Neuronal stem cell (in vitro differentiated cells): ENCODE data around the gene FAM217B.
A peak's percentile ranks its signal among the peaks of the same experiment; 100 is the strongest.

Experiments
- DNase-seq: peaks from one replicate; pipeline ENCODE4 v3.0.0-alpha.2; 2013; ENCODE audit warnings: low spot score
- H2AFZ ChIP-seq: one replicate; pipeline ENCODE4 v1.6.1; 2013; ENCODE audit warnings: mild to moderate bottlenecking, low read length, inconsistent platforms
- H2AK5ac ChIP-seq: 2 replicates; pipeline ENCODE4 v1.6.1; 2013; ENCODE audit warnings: low read depth, mild to moderate bottlenecking, inconsistent platforms, low read length, moderate library complexity, mixed read lengths
- H2BK120ac ChIP-seq: 2 replicates; pipeline ENCODE4 v1.6.1; 2013; ENCODE audit warnings: low read depth, mild to moderate bottlenecking, inconsistent platforms, low read length, moderate library complexity, mixed read lengths
- H2BK12ac ChIP-seq: one replicate; pipeline ENCODE4 v1.6.1; 2013; ENCODE audit warnings: low read length, inconsistent platforms
- H2BK15ac ChIP-seq: 2 replicates; pipeline ENCODE4 v1.6.1; 2013; ENCODE audit warnings: mild to moderate bottlenecking, low read length, inconsistent platforms, mixed read lengths
- H2BK5ac ChIP-seq: one replicate; pipeline ENCODE4 v1.6.1; 2013; ENCODE audit warnings: inconsistent platforms, mild to moderate bottlenecking, low read length, moderate library complexity
- H3K14ac ChIP-seq: one replicate; pipeline ENCODE4 v1.6.1; 2013; ENCODE audit warnings: low read length, inconsistent platforms
- H3K18ac ChIP-seq: 2 replicates; pipeline ENCODE4 v1.6.1; 2013; ENCODE audit warnings: low read length, inconsistent platforms
- H3K23ac ChIP-seq: 2 replicates; pipeline ENCODE4 v1.6.1; 2013; ENCODE audit warnings: low read depth, mild to moderate bottlenecking, mixed read lengths, low read length, inconsistent platforms; ENCODE audit not compliant: poor library complexity
- H3K27ac ChIP-seq: replicated peaks from 3 replicates; pipeline ENCODE4 v1.5.1; 2013; ENCODE audit warnings: low read length, inconsistent platforms
- H3K27me3 ChIP-seq, 3 experiments: 2 replicates each; pipeline ENCODE4 v1.6.1; 2013; ENCODE audit warnings: low read length in 3 of 3, mild to moderate bottlenecking in 2 of 3, inconsistent platforms in 1 of 3, low read depth in 1 of 3, mixed read lengths in 1 of 3, moderate library complexity in 1 of 3; ENCODE audit not compliant: control insufficient read depth in 3 of 3, insufficient read depth in 3 of 3
- H3K36me3 ChIP-seq, 2 donors: replicated peaks in 1 of 2; 2 replicates each; pipeline ENCODE4 v1.6.1; 2013; ENCODE audit warnings: low read length in 2 of 2; ENCODE audit not compliant: control insufficient read depth in 2 of 2, insufficient read depth in 2 of 2
- H3K4ac ChIP-seq: 2 replicates; pipeline ENCODE4 v1.6.1; 2013; ENCODE audit warnings: inconsistent platforms, mild to moderate bottlenecking, low read length, moderate library complexity
- H3K4me1 ChIP-seq, 2 donors: 1 replicate in 1 of 2; 2 replicates in 1 of 2; pipeline ENCODE4 v1.6.1; 2013; ENCODE audit warnings: low read length in 2 of 2, low read depth in 1 of 2; ENCODE audit not compliant: control insufficient read depth in 2 of 2, insufficient read depth in 1 of 2
- H3K4me2 ChIP-seq: one replicate; pipeline ENCODE4 v1.6.1; 2013; ENCODE audit warnings: mild to moderate bottlenecking, low read length, inconsistent platforms; ENCODE audit not compliant: insufficient read depth, poor library complexity, severe bottlenecking
- H3K4me3 ChIP-seq, 2 donors: 2 replicates each; pipeline ENCODE4 v1.5.1; 2013; ENCODE audit warnings: low read length in 2 of 2, mild to moderate bottlenecking in 2 of 2, inconsistent platforms in 1 of 2, moderate library complexity in 1 of 2
- H3K79me1 ChIP-seq: one replicate; pipeline ENCODE4 v1.6.1; 2013; ENCODE audit warnings: low read depth, mild to moderate bottlenecking, inconsistent platforms, low read length, moderate library complexity
- H3K9ac ChIP-seq: one replicate; pipeline ENCODE4 v1.6.1; 2013; ENCODE audit warnings: mild to moderate bottlenecking, low read depth, low read length, inconsistent platforms; ENCODE audit not compliant: poor library complexity
- H3K9me3 ChIP-seq, 2 donors: replicated peaks in 1 of 2; 2 replicates each; pipeline versions ENCODE3 to v1.6.1; 2013; ENCODE audit warnings: low read length in 2 of 2, mild to moderate bottlenecking in 2 of 2, inconsistent platforms in 1 of 2, low read depth in 1 of 2, mixed read lengths in 1 of 2, moderate library complexity in 1 of 2; ENCODE audit not compliant: control insufficient read depth in 2 of 2, insufficient read depth in 1 of 2
- H4K8ac ChIP-seq: one replicate; pipeline ENCODE4 v1.6.1; 2013; ENCODE audit warnings: low read depth, mild to moderate bottlenecking, inconsistent platforms, low read length, moderate library complexity
- H4K91ac ChIP-seq: one replicate; pipeline ENCODE4 v1.6.1; 2013; ENCODE audit warnings: low read length, low read depth, mild to moderate bottlenecking, inconsistent platforms; ENCODE audit not compliant: poor library complexity
- WGBS, 2 donors: extraction: QIAGEN DNeasy Blood & Tissue Kit; methylation state at CpG; one replicate each; pipeline ENCODE4 v1.1.7; 2013; ENCODE audit warnings: missing lambda C conversion rate in 2 of 2, mixed read lengths in 1 of 2; ENCODE audit not compliant: insufficient read length in 2 of 2, insufficient replicate concordance in 1 of 2; ENCODE audit errors: extremely low coverage in 2 of 2; 5-methylcytosine and 5-hydroxymethylcytosine counted together

The FAM217B gene

GRCh38 chr20:59993736-59994430 is 53.7 kb downstream of the FAM217B start:
- H2BK120ac ChIP-seq: no peak overlapping the region
- no peak overlapping the region for H2BK15ac ChIP-seq
- no peak overlapping the region for H3K4ac ChIP-seq
- no peak overlapping the region for H2AK5ac ChIP-seq
- no peak overlapping the region for H3K4me3 ChIP-seq
- H3K9me3 ChIP-seq: no peaks in the 10 kb centered on the region
- H3K18ac ChIP-seq: no peak overlapping the region
- no peak overlapping the region for H3K14ac ChIP-seq
- no peak overlapping the region for H4K8ac ChIP-seq
- no peak overlapping the region for H2BK12ac ChIP-seq
- H3K27me3 ChIP-seq: peaks cover 0 to 10% (median 0%) of the 10 kb centered on the region in 3 experiments
- H3K4me1 ChIP-seq: peaks cover 0 to 3% of the 10 kb centered on the region in 2 donors
- WGBS, 2 donors: no CpG with 5 or more reads among the region's 18 CpGs
- no peak overlapping the region for H3K27ac ChIP-seq
- H3K9ac ChIP-seq: no peak overlapping the region
- no peak overlapping the region for H2BK5ac ChIP-seq
- no peak overlapping the region for H3K23ac ChIP-seq
- H3K4me2 ChIP-seq: peak overlapping the region; percentile 27
- DNase-seq: no peak
- H3K79me1 ChIP-seq: no peaks in the 10 kb centered on the region
- H4K91ac ChIP-seq: no peak overlapping the region
- H3K36me3 ChIP-seq: no peaks in the 10 kb centered on the region
- H2AFZ ChIP-seq: no peak overlapping the region

GRCh38 chr20:59994697-59995122 is 54.5 kb downstream of the FAM217B start:
- peak overlapping the region; percentile 27 for H3K4me2 ChIP-seq
- no peak overlapping the region for H3K18ac ChIP-seq
- peaks cover 0 to 2% of the 10 kb centered on the region in 2 donors for H3K4me1 ChIP-seq
- no peak overlapping the region for H3K9ac ChIP-seq
- H2AK5ac ChIP-seq: no peak overlapping the region
- H3K27ac ChIP-seq: no peak overlapping the region
- no peaks in the 10 kb centered on the region for H3K36me3 ChIP-seq
- WGBS, 2 donors: no CpG with 5 or more reads among the region's 5 CpGs
- H3K79me1 ChIP-seq: no peaks in the 10 kb centered on the region
- no peak overlapping the region for H2BK120ac ChIP-seq
- no peak overlapping the region for H3K23ac ChIP-seq
- H2BK15ac ChIP-seq: no peak overlapping the region
- no peak overlapping the region for H3K4ac ChIP-seq
- H2BK5ac ChIP-seq: no peak overlapping the region
- H4K8ac ChIP-seq: no peak overlapping the region
- H3K4me3 ChIP-seq: no peak overlapping the region
- no peak overlapping the region for H2AFZ ChIP-seq
- H3K14ac ChIP-seq: no peak overlapping the region
- DNase-seq: peak; percentile 12
- H3K27me3 ChIP-seq: peaks cover 0 to 10% (median 0%) of the 10 kb centered on the region in 3 experiments
- no peaks in the 10 kb centered on the region for H3K9me3 ChIP-seq
- no peak overlapping the region for H2BK12ac ChIP-seq
- H4K91ac ChIP-seq: no peak overlapping the region

GRCh38 chr20:59996108-59996507 is 55.9 kb downstream of the FAM217B start:
- Histone ChIP-seq H3K27ac (no peak overlapping the region), H4K91ac (no peak overlapping the region), H3K4ac (no peak overlapping the region), H2BK120ac (no peak overlapping the region), H3K79me1 (no peaks in the 10 kb centered on the region), H2AFZ (no peak overlapping the region), H3K27me3 (peaks cover 0 to 10% (median 0%) of the 10 kb centered on the region in 3 experiments), H3K4me2 (no peak overlapping the region), H3K14ac (no peak overlapping the region), H3K18ac (no peak overlapping the region), H3K9me3 (no peaks in the 10 kb centered on the region), H2AK5ac (no peak overlapping the region), H3K4me1 (peaks cover 0 to 2% of the 10 kb centered on the region in 2 donors), H2BK15ac (no peak overlapping the region), H4K8ac (no peak overlapping the region), H3K23ac (no peak overlapping the region), H3K9ac (no peak overlapping the region), H2BK5ac (no peak overlapping the region), H2BK12ac (no peak overlapping the region), H3K4me3 (no peak overlapping the region), H3K36me3 (no peaks in the 10 kb centered on the region)
- no peak for DNase-seq
- no CpG with 5 or more reads among the region's 1 CpG for WGBS, 2 donors

GRCh38 chr20:59997896-59998295 is 57.7 kb downstream of the FAM217B start:
- Histone ChIP-seq H2BK120ac (no peak overlapping the region), H2BK12ac (no peak overlapping the region), H3K9ac (no peak overlapping the region), H2BK5ac (no peak overlapping the region), H3K9me3 (no peaks in the 10 kb centered on the region), H3K4me1 (peaks cover 0 to 2% of the 10 kb centered on the region in 2 donors), H3K18ac (no peak overlapping the region), H3K27ac (no peak overlapping the region), H3K4me2 (no peak overlapping the region), H4K91ac (no peak overlapping the region), H2AK5ac (no peak overlapping the region), H3K14ac (no peak overlapping the region), H2BK15ac (no peak overlapping the region), H3K27me3 (peaks cover 0 to 8% (median 0%) of the 10 kb centered on the region in 3 experiments), H3K36me3 (no peaks in the 10 kb centered on the region), H3K4me3 (no peak overlapping the region), H2AFZ (no peak overlapping the region), H3K23ac (no peak overlapping the region), H3K4ac (no peak overlapping the region), H4K8ac (no peak overlapping the region), H3K79me1 (no peaks in the 10 kb centered on the region)
- DNase-seq: no peak
- WGBS, 2 donors: no CpG with 5 or more reads among the region's 2 CpGs
